ENCODE results near the gene DHH. TPM values are rescaled to one million over a fixed set of nuclear protein-coding genes. Genes with fewer than 3 reads are reported as not detected.

The DHH gene
- total and polyA plus RNA-seq, 9 of the 15 experiments (the other 6 are each of a cell fraction or from before 2014, with no cell fraction given) = 0.07 to 2.6 (median 0.54) TPM

- TF ChIP-seq ATF7 (IDR thresholded peaks at IDR 0.05) = no peak
- TF ChIP-seq SMC3 (conservative IDR thresholded peaks at IDR 0.05; ENCODE audit: insufficient read depth, low read depth, low read length) = no peak
- TF ChIP-seq, protein P1, sequence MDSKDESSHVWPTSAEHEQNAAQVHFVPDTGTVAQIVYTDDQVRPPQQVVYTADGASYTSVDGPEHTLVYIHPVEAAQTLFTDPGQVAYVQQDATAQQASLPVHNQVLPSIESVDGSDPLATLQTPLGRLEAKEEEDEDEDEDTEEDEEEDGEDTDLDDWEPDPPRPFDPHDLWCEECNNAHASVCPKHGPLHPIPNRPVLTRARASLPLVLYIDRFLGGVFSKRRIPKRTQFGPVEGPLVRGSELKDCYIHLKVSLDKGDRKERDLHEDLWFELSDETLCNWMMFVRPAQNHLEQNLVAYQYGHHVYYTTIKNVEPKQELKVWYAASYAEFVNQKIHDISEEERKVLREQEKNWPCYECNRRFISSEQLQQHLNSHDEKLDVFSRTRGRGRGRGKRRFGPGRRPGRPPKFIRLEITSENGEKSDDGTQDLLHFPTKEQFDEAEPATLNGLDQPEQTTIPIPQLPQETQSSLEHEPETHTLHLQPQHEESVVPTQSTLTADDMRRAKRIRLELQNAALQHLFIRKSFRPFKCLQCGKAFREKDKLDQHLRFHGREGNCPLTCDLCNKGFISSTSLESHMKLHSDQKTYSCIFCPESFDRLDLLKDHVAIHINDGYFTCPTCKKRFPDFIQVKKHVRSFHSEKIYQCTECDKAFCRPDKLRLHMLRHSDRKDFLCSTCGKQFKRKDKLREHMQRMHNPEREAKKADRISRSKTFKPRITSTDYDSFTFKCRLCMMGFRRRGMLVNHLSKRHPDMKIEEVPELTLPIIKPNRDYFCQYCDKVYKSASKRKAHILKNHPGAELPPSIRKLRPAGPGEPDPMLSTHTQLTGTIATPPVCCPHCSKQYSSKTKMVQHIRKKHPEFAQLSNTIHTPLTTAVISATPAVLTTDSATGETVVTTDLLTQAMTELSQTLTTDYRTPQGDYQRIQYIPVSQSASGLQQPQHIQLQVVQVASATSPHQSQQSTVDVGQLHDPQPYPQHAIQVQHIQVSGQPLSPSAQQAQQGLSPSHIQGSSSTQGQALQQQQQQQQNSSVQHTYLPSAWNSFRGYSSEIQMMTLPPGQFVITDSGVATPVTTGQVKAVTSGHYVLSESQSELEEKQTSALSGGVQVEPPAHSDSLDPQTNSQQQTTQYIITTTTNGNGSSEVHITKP (IDR thresholded peaks at IDR 0.05; ENCODE audit: partially characterized antibody) = no peak
- no peak for TF ChIP-seq FOXJ2 (tag; IDR thresholded peaks at IDR 0.05)
- TF ChIP-seq PYGO2 (tag; IDR thresholded peaks at IDR 0.05) = no peak
- no peak for TF ChIP-seq IFI16 (CRISPR knock-in tag; IDR thresholded peaks at IDR 0.05)
- 0 out of 2 replicates have a peak, but pooled peaks have one; percentile 55 for TF ChIP-seq KAT7 (CRISPR knock-in tag; IDR thresholded peaks at IDR 0.05; ENCODE audit: borderline replicate concordance)
- TF ChIP-seq SNIP1 (IDR thresholded peaks at IDR 0.05; ENCODE audit: low read depth) = no peak
- no peak for TF ChIP-seq ATF4 (CRISPR knock-in tag; IDR thresholded peaks at IDR 0.05)
- no peak for TF ChIP-seq SIN3B (IDR thresholded peaks at IDR 0.05; ENCODE audit: low read depth)
- no peak for TF ChIP-seq ZNF311 (CRISPR knock-in tag; IDR thresholded peaks at IDR 0.05)
- no peak for TF ChIP-seq GTF2B (IDR thresholded peaks at IDR 0.05; ENCODE audit: extremely low read depth, insufficient read length)
- no peak for TF ChIP-seq NFIX (CRISPR knock-in tag; IDR thresholded peaks at IDR 0.05; ENCODE audit: low read depth)
These were observed 15.3 kb upstream of the DHH start (continued) for GRCh38 chr12:49109641-49110463.
